Breast epithelium (tissue), 3 donors: ENCODE measurements around the gene MCM5.

ENCODE experiments used
- POLR2A ChIP-seq: fragments of 450-650 bp; IDR thresholded peaks from one replicate; pipeline ENCODE4 v1.6.1; 2016; ENCODE audit warnings: antibody characterized with exemption, mild to moderate bottlenecking, moderate library complexity
- TF ChIP-seq, protein P1 (sequence below), 3 donors: fragments of 450-650 bp; IDR thresholded peaks; one replicate each; pipeline ENCODE4 v1.5.1; 2016 to 2017; ENCODE audit warnings: antibody characterized with exemption in 3 of 3, mild to moderate bottlenecking in 3 of 3, moderate library complexity in 3 of 3

DNA sequence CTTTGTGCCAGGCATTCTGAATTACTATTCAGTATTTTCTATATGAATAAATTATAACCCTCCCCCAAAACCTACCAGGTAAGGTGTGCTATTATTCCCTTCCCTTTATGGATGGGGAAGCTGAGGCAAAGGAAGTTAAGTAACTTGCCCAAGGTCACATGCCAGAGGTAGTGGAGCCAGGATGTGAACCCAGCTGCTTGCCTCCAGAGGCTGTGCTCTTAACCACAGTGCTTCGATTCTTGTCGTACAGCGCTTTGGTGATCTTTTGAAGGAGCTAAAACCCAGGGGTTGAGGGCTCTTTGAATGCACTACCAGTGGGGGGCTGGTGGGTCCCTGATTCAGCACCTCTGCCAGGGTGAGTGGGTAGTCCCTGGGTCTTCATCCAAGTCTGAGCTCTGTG, 18.8 kb downstream of the MCM5 start:
- TF ChIP-seq, protein P1, sequence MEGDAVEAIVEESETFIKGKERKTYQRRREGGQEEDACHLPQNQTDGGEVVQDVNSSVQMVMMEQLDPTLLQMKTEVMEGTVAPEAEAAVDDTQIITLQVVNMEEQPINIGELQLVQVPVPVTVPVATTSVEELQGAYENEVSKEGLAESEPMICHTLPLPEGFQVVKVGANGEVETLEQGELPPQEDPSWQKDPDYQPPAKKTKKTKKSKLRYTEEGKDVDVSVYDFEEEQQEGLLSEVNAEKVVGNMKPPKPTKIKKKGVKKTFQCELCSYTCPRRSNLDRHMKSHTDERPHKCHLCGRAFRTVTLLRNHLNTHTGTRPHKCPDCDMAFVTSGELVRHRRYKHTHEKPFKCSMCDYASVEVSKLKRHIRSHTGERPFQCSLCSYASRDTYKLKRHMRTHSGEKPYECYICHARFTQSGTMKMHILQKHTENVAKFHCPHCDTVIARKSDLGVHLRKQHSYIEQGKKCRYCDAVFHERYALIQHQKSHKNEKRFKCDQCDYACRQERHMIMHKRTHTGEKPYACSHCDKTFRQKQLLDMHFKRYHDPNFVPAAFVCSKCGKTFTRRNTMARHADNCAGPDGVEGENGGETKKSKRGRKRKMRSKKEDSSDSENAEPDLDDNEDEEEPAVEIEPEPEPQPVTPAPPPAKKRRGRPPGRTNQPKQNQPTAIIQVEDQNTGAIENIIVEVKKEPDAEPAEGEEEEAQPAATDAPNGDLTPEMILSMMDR (IDR thresholded peaks at IDR 0.05), result no peak
- TF ChIP-seq POLR2A, result no peak
